Liver (tissue), 9 donors: Measurements from ENCODE around the gene VWC2. TPM values are rescaled to one million over a fixed set of nuclear protein-coding genes. Genes with fewer than 3 reads are reported as not detected.

Experiments
- DNase-seq: peaks from one replicate; pipeline ENCODE4 v3.0.0-alpha.2; 2017; ENCODE audit warnings: low spot score
- H3K27ac ChIP-seq, 2 donors: one replicate each; pipeline ENCODE4 v1.7.0; 2013; ENCODE audit warnings: inconsistent platforms in 2 of 2, low read length in 2 of 2, control low read depth in 1 of 2, low read depth in 1 of 2, mild to moderate bottlenecking in 1 of 2
- H3K27me3 ChIP-seq, 4 donors: one replicate each; pipeline versions ENCODE4 v1.6.1 to v1.7.0; 2013; ENCODE audit warnings: low read length in 3 of 4, inconsistent platforms in 1 of 4, mild to moderate bottlenecking in 1 of 4, moderate library complexity in 1 of 4; ENCODE audit not compliant: control insufficient read depth in 4 of 4, insufficient read depth in 4 of 4
- H3K36me3 ChIP-seq, 4 donors: one replicate each; pipeline versions ENCODE4 v1.6.1 to v1.7.0; 2013; ENCODE audit warnings: low read length in 3 of 4, mild to moderate bottlenecking in 3 of 4, low read depth in 1 of 4, moderate library complexity in 1 of 4; ENCODE audit not compliant: control insufficient read depth in 4 of 4, insufficient read depth in 3 of 4
- H3K4me1 ChIP-seq, 4 donors: one replicate each; pipeline versions ENCODE4 v1.6.1 to v1.7.0; 2013; ENCODE audit warnings: low read length in 3 of 4, mild to moderate bottlenecking in 3 of 4, moderate library complexity in 1 of 4; ENCODE audit not compliant: control insufficient read depth in 4 of 4, insufficient read depth in 4 of 4
- H3K4me3 ChIP-seq, 3 donors: one replicate each; pipeline versions ENCODE4 v1.6.1 to v1.7.0; 2013; ENCODE audit warnings: low read length in 3 of 3, control low read depth in 1 of 3, low read depth in 1 of 3, mild to moderate bottlenecking in 1 of 3
- H3K9ac ChIP-seq, 2 donors: one replicate each; pipeline ENCODE4 v1.7.0; 2013; ENCODE audit warnings: low read length in 2 of 2, mild to moderate bottlenecking in 2 of 2, moderate library complexity in 2 of 2, control low read depth in 1 of 2, low read depth in 1 of 2
- H3K9me3 ChIP-seq, 4 donors: one replicate each; pipeline versions ENCODE4 v1.6.1 to v1.7.0; 2013; ENCODE audit warnings: low read length in 3 of 4; ENCODE audit not compliant: control insufficient read depth in 4 of 4
- ATF3 ChIP-seq: IDR thresholded peaks from 2 replicates; pipeline ENCODE4 v1.6.1; 2016; ENCODE audit warnings: antibody characterized with exemption
- CTCF ChIP-seq: fragments of 150-350 bp; IDR thresholded peaks from 2 replicates; pipeline ENCODE4 v1.5.1; 2017; ENCODE audit warnings: improper control_type of control experiment, low read depth, low read length; ENCODE audit not compliant: missing input control
- EGR1 ChIP-seq, 2 donors: IDR thresholded peaks; 2 replicates each; pipeline ENCODE4 v1.6.1; 2016 to 2018; ENCODE audit warnings: antibody characterized with exemption in 2 of 2, low read depth in 2 of 2
- FOXA1 ChIP-seq: IDR thresholded peaks from 2 replicates; pipeline ENCODE4 v1.6.1; 2016; ENCODE audit warnings: antibody characterized with exemption
- FOXA2 ChIP-seq: IDR thresholded peaks from 2 replicates; pipeline ENCODE4 v1.6.1; 2016; ENCODE audit warnings: antibody characterized with exemption
- GABPA ChIP-seq, 2 donors: IDR thresholded peaks in 1 of 2; conservative IDR thresholded peaks in 1 of 2; 2 replicates each; pipeline ENCODE4 v1.6.1; 2016; ENCODE audit warnings: antibody characterized with exemption in 2 of 2, mild to moderate bottlenecking in 1 of 2, moderate library complexity in 1 of 2
- HNF4A ChIP-seq, 2 donors: conservative IDR thresholded peaks; 2 replicates each; pipeline ENCODE4 v1.6.1; 2016; ENCODE audit warnings: antibody characterized with exemption in 2 of 2, mild to moderate bottlenecking in 2 of 2
- HNF4G ChIP-seq: IDR thresholded peaks from 2 replicates; pipeline ENCODE4 v1.6.1; 2016; ENCODE audit warnings: antibody characterized with exemption
- JUND ChIP-seq, 2 donors: IDR thresholded peaks; 2 replicates each; pipeline ENCODE4 v1.6.1; 2016; ENCODE audit warnings: antibody characterized with exemption in 2 of 2
- MAX ChIP-seq: IDR thresholded peaks from 2 replicates; pipeline ENCODE4 v1.6.1; 2016; ENCODE audit warnings: antibody characterized with exemption
- NR2F2 ChIP-seq: IDR thresholded peaks from 2 replicates; pipeline ENCODE4 v1.6.1; 2016; ENCODE audit warnings: antibody characterized with exemption
- RAD21 ChIP-seq, 2 donors: IDR thresholded peaks; 2 replicates each; pipeline ENCODE4 v1.6.1; 2016; ENCODE audit warnings: antibody characterized with exemption in 2 of 2, mild to moderate bottlenecking in 2 of 2
- RXRA ChIP-seq, 2 donors: IDR thresholded peaks; 2 replicates each; pipeline ENCODE4 v1.6.1; 2017 to 2018; ENCODE audit warnings: antibody characterized with exemption in 2 of 2, mild to moderate bottlenecking in 1 of 2
- SP1 ChIP-seq: IDR thresholded peaks from 2 replicates; pipeline ENCODE4 v1.6.1; 2018; ENCODE audit warnings: antibody characterized with exemption, mild to moderate bottlenecking
- TAF1 ChIP-seq: conservative IDR thresholded peaks from 2 replicates; pipeline ENCODE4 v1.6.1; 2016; ENCODE audit warnings: antibody characterized with exemption, mild to moderate bottlenecking
- YY1 ChIP-seq: IDR thresholded peaks from 2 replicates; pipeline ENCODE4 v1.6.1; 2016; ENCODE audit warnings: antibody characterized with exemption, mild to moderate bottlenecking
- ZBTB33 ChIP-seq: IDR thresholded peaks from 2 replicates; pipeline ENCODE4 v1.6.1; 2016; ENCODE audit warnings: antibody characterized with exemption
- WGBS: extraction: QIAGEN DNeasy Blood & Tissue Kit; methylation state at CpG from one replicate; pipeline ENCODE4 v1.1.7; 2013; 5-methylcytosine and 5-hydroxymethylcytosine counted together
- polyA plus RNA-seq, 2 donors: library from polyadenylated mRNA; stranded (reverse) in 1 of 2; unstranded in 1 of 2; fragments of 200-250 nt in 1 of 2; fragments of >200 nt in 1 of 2; fragmentation: Nextera tagmentation in 1 of 2; extraction: Ambion mirVana in 1 of 2; gene quantifications; one replicate each; pipeline versions ENCODE4 v1.2.1 to v1.2.3, GENCODE V29; 2013 to 2015
- total RNA-seq, 2 donors: library from RNA; depleted of rRNA; stranded (reverse); fragments of >200 nt; gene quantifications; one replicate each; pipeline ENCODE4 v1.2.3, GENCODE V29; 2014
- TF ChIP-seq, protein P1 (sequence below): IDR thresholded peaks from 2 replicates; pipeline ENCODE4 v1.6.1; 2016; ENCODE audit warnings: antibody characterized with exemption, mild to moderate bottlenecking
- donor health status: healthy.
- donor health status: healthy.
- donor health status: healthy.
- donor health status: healthy.
- donor health status: healthy.

The VWC2 gene
- total and polyA plus RNA-seq, 4 donors: not detected

GRCh38 chr7:49767719-49768118 lies 5.7 kb upstream of the VWC2 start:
- H3K9me3 ChIP-seq: no peaks in the 10 kb centered on the region
- no peak for TF ChIP-seq CTCF
- TF ChIP-seq HNF4A (conservative IDR thresholded peaks at IDR 0.05): no peak
- TF ChIP-seq MAX: no peak
- TF ChIP-seq ATF3: no peak
- no peak for TF ChIP-seq RXRA (IDR thresholded peaks at IDR 0.05)
- no peak for TF ChIP-seq RAD21 (IDR thresholded peaks at IDR 0.05)
- TF ChIP-seq EGR1 (IDR thresholded peaks at IDR 0.05; ENCODE audit: low read depth in 2 of 2): no peak
- H3K9ac ChIP-seq: no peak overlapping the region
- H3K4me1 ChIP-seq: no peaks in the 10 kb centered on the region
- no peak overlapping the region for H3K4me3 ChIP-seq
- no peaks in the 10 kb centered on the region for H3K36me3 ChIP-seq
- peaks cover 0 to 5% (median 0%) of the 10 kb centered on the region in 4 donors for H3K27me3 ChIP-seq
- no peak overlapping the region for H3K27ac ChIP-seq
- no peak for DNase-seq
- 59% methylated on average over 5 of the region's 5 CpGs for WGBS

DNA sequence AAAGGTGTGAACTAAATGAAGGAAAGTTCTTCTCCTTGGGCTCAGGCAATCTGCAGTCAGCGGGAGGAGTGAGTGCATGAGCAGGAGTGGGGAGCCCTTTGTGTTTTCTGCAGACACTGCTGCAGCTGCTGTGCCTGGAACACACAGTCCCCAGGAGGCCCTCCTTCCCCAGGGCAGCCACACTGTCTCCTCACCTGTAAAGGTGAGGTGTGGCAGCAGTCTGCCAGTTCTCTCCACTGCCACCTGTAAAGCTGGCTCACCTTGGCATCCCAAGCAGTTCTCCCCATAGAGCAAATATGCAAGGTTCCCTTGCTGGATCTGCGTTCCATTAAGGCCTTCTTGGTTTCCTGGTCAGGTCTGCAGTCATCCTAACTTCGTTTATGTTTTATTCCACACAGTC lies 5.2 kb upstream of the VWC2 start:
- H3K27ac ChIP-seq: no peak overlapping the region
- H3K9me3 ChIP-seq: no peaks in the 10 kb centered on the region
- H3K36me3 ChIP-seq: no peaks in the 10 kb centered on the region
- WGBS: 58% methylated on average over 3 of the region's 3 CpGs
- peaks cover 2 to 4% (median 4%) of the 10 kb centered on the region in 4 donors for H3K4me1 ChIP-seq
- peaks cover 0 to 5% (median under 1%) of the 10 kb centered on the region in 4 donors for H3K27me3 ChIP-seq
- TF ChIP-seq ATF3 (no peak), RAD21 (IDR thresholded peaks at IDR 0.05) (no peak), NR2F2 (no peak), FOXA2 (no peak), ZBTB33 (no peak), MAX (no peak), JUND (IDR thresholded peaks at IDR 0.05) (no peak), GABPA (IDR thresholded peaks at IDR 0.05 in 1 of 2, conservative IDR thresholded peaks at IDR 0.05 in 1 of 2) (no peak), RXRA (IDR thresholded peaks at IDR 0.05) (no peak), FOXA1 (no peak), YY1 (no peak), CTCF (no peak), TAF1 (no peak), SP1 (no peak), HNF4G (no peak), EGR1 (IDR thresholded peaks at IDR 0.05; ENCODE audit: low read depth in 2 of 2) (no peak), HNF4A (conservative IDR thresholded peaks at IDR 0.05) (no peak)
- TF ChIP-seq, protein P1, sequence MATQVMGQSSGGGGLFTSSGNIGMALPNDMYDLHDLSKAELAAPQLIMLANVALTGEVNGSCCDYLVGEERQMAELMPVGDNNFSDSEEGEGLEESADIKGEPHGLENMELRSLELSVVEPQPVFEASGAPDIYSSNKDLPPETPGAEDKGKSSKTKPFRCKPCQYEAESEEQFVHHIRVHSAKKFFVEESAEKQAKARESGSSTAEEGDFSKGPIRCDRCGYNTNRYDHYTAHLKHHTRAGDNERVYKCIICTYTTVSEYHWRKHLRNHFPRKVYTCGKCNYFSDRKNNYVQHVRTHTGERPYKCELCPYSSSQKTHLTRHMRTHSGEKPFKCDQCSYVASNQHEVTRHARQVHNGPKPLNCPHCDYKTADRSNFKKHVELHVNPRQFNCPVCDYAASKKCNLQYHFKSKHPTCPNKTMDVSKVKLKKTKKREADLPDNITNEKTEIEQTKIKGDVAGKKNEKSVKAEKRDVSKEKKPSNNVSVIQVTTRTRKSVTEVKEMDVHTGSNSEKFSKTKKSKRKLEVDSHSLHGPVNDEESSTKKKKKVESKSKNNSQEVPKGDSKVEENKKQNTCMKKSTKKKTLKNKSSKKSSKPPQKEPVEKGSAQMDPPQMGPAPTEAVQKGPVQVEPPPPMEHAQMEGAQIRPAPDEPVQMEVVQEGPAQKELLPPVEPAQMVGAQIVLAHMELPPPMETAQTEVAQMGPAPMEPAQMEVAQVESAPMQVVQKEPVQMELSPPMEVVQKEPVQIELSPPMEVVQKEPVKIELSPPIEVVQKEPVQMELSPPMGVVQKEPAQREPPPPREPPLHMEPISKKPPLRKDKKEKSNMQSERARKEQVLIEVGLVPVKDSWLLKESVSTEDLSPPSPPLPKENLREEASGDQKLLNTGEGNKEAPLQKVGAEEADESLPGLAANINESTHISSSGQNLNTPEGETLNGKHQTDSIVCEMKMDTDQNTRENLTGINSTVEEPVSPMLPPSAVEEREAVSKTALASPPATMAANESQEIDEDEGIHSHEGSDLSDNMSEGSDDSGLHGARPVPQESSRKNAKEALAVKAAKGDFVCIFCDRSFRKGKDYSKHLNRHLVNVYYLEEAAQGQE: no peak
- no peak overlapping the region for H3K4me3 ChIP-seq
- no peak overlapping the region for H3K9ac ChIP-seq
- DNase-seq: no peak
